ENCODE results near the gene HYI.

DNA sequence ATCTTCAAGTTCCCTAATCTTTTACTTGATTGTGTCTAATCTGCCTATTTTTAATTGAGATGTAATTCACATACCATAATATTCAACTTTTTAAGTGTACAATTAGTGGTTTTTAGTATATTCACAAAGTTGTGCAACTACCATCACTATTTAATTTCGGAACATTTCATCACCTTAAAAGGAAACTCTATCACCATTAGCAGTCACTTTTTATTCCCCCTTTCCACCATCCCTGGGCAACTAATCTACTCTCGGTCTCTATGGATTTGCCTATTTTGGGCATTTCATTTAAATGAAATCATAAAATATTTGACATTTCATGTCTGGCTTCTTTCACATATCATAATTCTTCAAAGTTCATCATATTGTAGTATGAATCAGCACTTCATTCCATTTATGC is 30.6 kb upstream of the HYI start:
- TF ChIP-seq, protein P1, sequence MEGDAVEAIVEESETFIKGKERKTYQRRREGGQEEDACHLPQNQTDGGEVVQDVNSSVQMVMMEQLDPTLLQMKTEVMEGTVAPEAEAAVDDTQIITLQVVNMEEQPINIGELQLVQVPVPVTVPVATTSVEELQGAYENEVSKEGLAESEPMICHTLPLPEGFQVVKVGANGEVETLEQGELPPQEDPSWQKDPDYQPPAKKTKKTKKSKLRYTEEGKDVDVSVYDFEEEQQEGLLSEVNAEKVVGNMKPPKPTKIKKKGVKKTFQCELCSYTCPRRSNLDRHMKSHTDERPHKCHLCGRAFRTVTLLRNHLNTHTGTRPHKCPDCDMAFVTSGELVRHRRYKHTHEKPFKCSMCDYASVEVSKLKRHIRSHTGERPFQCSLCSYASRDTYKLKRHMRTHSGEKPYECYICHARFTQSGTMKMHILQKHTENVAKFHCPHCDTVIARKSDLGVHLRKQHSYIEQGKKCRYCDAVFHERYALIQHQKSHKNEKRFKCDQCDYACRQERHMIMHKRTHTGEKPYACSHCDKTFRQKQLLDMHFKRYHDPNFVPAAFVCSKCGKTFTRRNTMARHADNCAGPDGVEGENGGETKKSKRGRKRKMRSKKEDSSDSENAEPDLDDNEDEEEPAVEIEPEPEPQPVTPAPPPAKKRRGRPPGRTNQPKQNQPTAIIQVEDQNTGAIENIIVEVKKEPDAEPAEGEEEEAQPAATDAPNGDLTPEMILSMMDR (IDR thresholded peaks at IDR 0.05; ENCODE audit: insufficient read depth, low read length) = no peak
- TF ChIP-seq GABPA (IDR thresholded peaks at IDR 0.05; ENCODE audit: low read depth) = no peak
- TF ChIP-seq SPI1 (IDR thresholded peaks at IDR 0.05; ENCODE audit: borderline replicate concordance, low read depth) = no peak
- no peak for TF ChIP-seq POLR2AphosphoS5 (IDR thresholded peaks at IDR 0.05; ENCODE audit: low read depth)
